GM10266 (cell line): ENCODE data around the gene WRAP73.

ENCODE experiments used
- DNase-seq: peaks from one replicate; pipeline ENCODE4 v3.0.0; 2012; ENCODE audit errors: extremely low spot score
- CTCF ChIP-seq: IDR thresholded peaks from 2 replicates; pipeline ENCODE4 v1.5.1; 2012; ENCODE audit warnings: mild to moderate bottlenecking, low read depth; ENCODE audit not compliant: control insufficient read depth, insufficient read depth; ENCODE audit errors: missing control alignments

WRAP73 gene

GRCh38 chr1:3607703-3608065, 42.2 kb downstream of the WRAP73 start:
- TF ChIP-seq CTCF, result no peak
- DNase-seq, result no peak

- TF ChIP-seq CTCF, result no peak
Measured at GRCh38 chr1:3606779-3607702, 42.9 kb downstream of the WRAP73 start.

GRCh38 chr1:3604997-3605823, 44.7 kb downstream of the WRAP73 start:
- no peak for TF ChIP-seq CTCF
- no peak for DNase-seq

More at GRCh38 chr1:3606779-3607702, 42.9 kb downstream of the WRAP73 start:
- no peak for DNase-seq

- no peak for DNase-seq
Measured at GRCh38 chr1:3604468-3604974, 45.4 kb downstream of the WRAP73 start.

GRCh38 chr1:3603571-3604467, 46.1 kb downstream of the WRAP73 start:
- no peak for DNase-seq
- no peak for TF ChIP-seq CTCF

More at GRCh38 chr1:3604468-3604974, 45.4 kb downstream of the WRAP73 start:
- TF ChIP-seq CTCF, result no peak

- DNase-seq, result no peak
- no peak for TF ChIP-seq CTCF
Measured at GRCh38 chr1:3603156-3603555, 46.7 kb downstream of the WRAP73 start.
